ENCODE measurements around the gene HIP1R. TPM values are rescaled to one million over a fixed set of nuclear protein-coding genes. Genes with fewer than 3 reads are reported as not detected.

HIP1R gene
- total and polyA plus RNA-seq, 2 of the 13 experiments (the other 11 are each of a cell fraction or from before 2014, with no cell fraction given): 18.4 to 25.5 TPM

- Histone ChIP-seq H3K36me3 (replicated peaks in 1 of 2; ENCODE audit: control insufficient read depth in 1 of 2, insufficient read depth in 2 of 2, low read length in 2 of 2) (peaks cover 1 to 9% of the 10 kb centered on the region in 2 experiments; a peak in 3 of 5 replicates), H3K4me3 (replicated peaks in 1 of 3; ENCODE audit: insufficient read depth in 1 of 3, low read depth in 2 of 3, low read length in 3 of 3) (peak overlapping the region in 2 of 3 experiments; percentile 20 to 49; a peak in 2 of 6 replicates), H3K79me2 (ENCODE audit: insufficient read depth, low read length) (no peaks in the 10 kb centered on the region), H3K9ac (ENCODE audit: insufficient read depth, low read depth, low read length) (peak overlapping the region; percentile 36), H2AFZ (ENCODE audit: low read length) (no peak overlapping the region), H4K20me1 (ENCODE audit: insufficient read depth, low read length) (no peaks in the 10 kb centered on the region), H3K4me2 (ENCODE audit: low read depth, low read length) (peak overlapping the region; percentile 66), H3K9me3 (ENCODE audit: low read length) (no peaks in the 10 kb centered on the region), H3K27ac (ENCODE audit: extremely low read length, insufficient read depth, low read length) (peak overlapping the region; percentile 82), H3K4me1 (ENCODE audit: insufficient read depth, low read length) (peaks cover 63% of the 10 kb centered on the region), H3K27me3 (ENCODE audit: control insufficient read depth in 1 of 2, insufficient read depth in 2 of 2, low read length in 2 of 2) (no peaks in the 10 kb centered on the region)
- in situ Hi-C loops (cut with HindIII; ENCODE audit: extremely low pct_ligation_motif_present, low pct_unique_long_range_greater_than_20kb): loop anchor here (5.0 to 25.0 kb wide), 2 partner anchors 81 to 371 kb away; partner anchors contain the start of genes MPHOSPH9 and MTRFR
- DNase-seq (ENCODE audit: low spot score) (peak; percentile 74), ATAC-seq (peak; percentile 68), FAIRE-seq (peak; percentile 77)
- CTCF ChIA-PET (ENCODE audit: low intra/inter-chr PET ratio, low total read pairs): interaction anchor here (1.1 to 2.7 kb wide), 3 partner anchors 73 to 86 kb away, joined by 3 to 14 read pairs (median 3); no protein-coding TSS in a partner anchor
- 10% methylated on average over 3 of the region's 17 CpGs for WGBS (ENCODE audit: low lambda C conversion rate)
- POLR2A ChIA-PET: no interaction called here
- BruUV-seq (replicated peaks): no TSS peak
- intact Hi-C loops (cut with micrococcal nuclease; ENCODE audit: unreplicated experiment): no loop called here
- TF ChIP-seq SKIL (CRISPR knock-in tag; IDR thresholded peaks at IDR 0.05; ENCODE audit: borderline replicate concordance) (no peak), ATRX (CRISPR knock-in tag; IDR thresholded peaks at IDR 0.05; ENCODE audit: borderline replicate concordance) (no peak), NR2C2 (CRISPR knock-in tag; IDR thresholded peaks at IDR 0.05; ENCODE audit: borderline replicate concordance) (peak; percentile 22; the same call in 1 of the 2 replicates), UBTF (CRISPR knock-in tag; IDR thresholded peaks at IDR 0.05) (peak; percentile 31; the same call in 1 of the 2 replicates), HNRNPH1 (optimal IDR thresholded peaks at IDR 0.05; ENCODE audit: low read depth, low read length) (no peak), MIXL1 (CRISPR knock-in tag; IDR thresholded peaks at IDR 0.05) (no peak), SMAD3 (CRISPR knock-in tag; IDR thresholded peaks at IDR 0.05) (no peak), PRDM4 (CRISPR knock-in tag; IDR thresholded peaks at IDR 0.05; ENCODE audit: borderline replicate concordance) (no peak), HIVEP1 (CRISPR knock-in tag; IDR thresholded peaks at IDR 0.05) (no peak), SNAPC4 (CRISPR knock-in tag; IDR thresholded peaks at IDR 0.05) (no peak), HOXA3 (CRISPR knock-in tag; IDR thresholded peaks at IDR 0.05) (peak; percentile 75), ZNF598 (CRISPR knock-in tag; IDR thresholded peaks at IDR 0.05; ENCODE audit: borderline replicate concordance) (no peak)
Measured at GRCh38 chr12:122866379-122866778, 31.1 kb downstream of the HIP1R start.

Measured in HepG2 (cell line).